NT2/D1 (cell line): ENCODE data around the gene LPAR5.

ENCODE experiments used
- SUZ12 ChIP-seq: IDR thresholded peaks from 2 replicates; pipeline ENCODE4 v1.6.1; 2011; ENCODE audit not compliant: insufficient read length, insufficient read depth; ENCODE audit errors: extremely low read depth
- YY1 ChIP-seq: IDR thresholded peaks from 2 replicates; pipeline ENCODE4 v1.6.1; 2011; ENCODE audit not compliant: insufficient read length, insufficient read depth
- ZNF274 ChIP-seq: IDR thresholded peaks from 2 replicates; pipeline ENCODE4 v1.6.1; 2011; ENCODE audit warnings: mild to moderate bottlenecking, low read depth, low read length

DNA sequence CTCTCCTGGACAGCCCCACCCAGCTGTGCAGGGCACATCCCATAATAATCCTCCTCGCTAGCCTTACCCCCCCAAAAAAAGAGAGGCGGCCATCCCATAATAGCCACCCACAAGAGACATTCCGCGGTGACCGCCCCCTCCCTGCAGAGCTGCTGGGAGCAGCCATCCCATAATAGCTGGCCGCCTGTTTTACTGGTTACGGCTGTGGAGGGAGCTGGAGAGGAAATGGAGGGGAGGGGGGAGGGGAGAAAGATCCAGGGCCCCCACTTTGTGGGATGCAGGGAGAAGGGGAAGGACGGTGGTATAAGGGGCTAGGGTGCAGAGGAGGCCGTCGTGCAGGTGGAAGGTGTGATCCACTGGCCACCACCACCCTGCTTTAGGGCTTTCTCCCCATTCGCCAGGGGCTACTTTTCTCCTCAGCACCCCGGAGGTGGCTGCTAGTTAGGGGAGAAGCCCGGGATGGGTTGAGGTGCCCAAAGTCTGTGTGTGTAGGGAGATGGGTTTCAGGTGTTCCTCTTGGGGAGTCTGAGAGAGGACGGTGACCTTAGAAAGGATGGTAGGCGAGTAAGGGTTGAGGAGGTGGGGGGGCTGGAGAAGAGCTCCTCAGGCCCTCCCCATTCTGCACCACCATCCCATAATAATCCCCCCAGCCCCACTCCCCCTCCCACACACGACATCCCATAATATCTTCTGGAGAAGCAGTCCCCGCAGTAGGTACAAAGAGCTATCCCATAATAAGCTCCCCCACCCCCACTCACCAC is 22.6 kb downstream of the LPAR5 start:
- TF ChIP-seq YY1 (no peak), SUZ12 (no peak), ZNF274 (no peak)
